Endothelial cell of coronary artery (primary cell): ENCODE results near the gene CLIC1. TPM values are rescaled to one million over a fixed set of nuclear protein-coding genes. Genes with fewer than 3 reads are reported as not detected.

Source experiments
- total RNA-seq: library from RNA; depleted of rRNA; stranded (reverse); fragments of >200 nt; gene quantifications from 2 replicates; pipeline ENCODE4 v1.2.3, GENCODE V29; 2014

CLIC1 gene
- 714 and 927 TPM in 2 replicates for total RNA-seq

GRCh38 chr6:31736021-31736767, at the start of gene CLIC1:
TSS of gene CLIC1 (minus strand) at chr6:31736530. CDS start at chr6:31736300, 230 bp downstream.

GRCh38 chr6:31776989-31777666, 40.8 kb upstream of the CLIC1 start, which contains the start of gene VWA7:
TSS of gene VWA7 (minus strand) at chr6:31777328. CDS start at chr6:31776779, 549 bp downstream.

GRCh38 chr6:31762356-31762755, 26.0 kb upstream of the CLIC1 start, which contains the start of gene SAPCD1:
TSS of gene SAPCD1 (plus strand) at chr6:31762656. CDS start at chr6:31763055, 399 bp downstream.

GRCh38 chr6:31739639-31740396, 3.5 kb upstream of the CLIC1 start, which contains the start of gene MSH5:
TSS of gene MSH5 (plus strand) at chr6:31740005. CDS start at chr6:31740467, 462 bp downstream.

GRCh38 chr6:31728767-31729514, 7.4 kb downstream of the CLIC1 start, which contains the start of gene DDAH2:
TSS of gene DDAH2 (minus strand) at chr6:31729299. CDS start at chr6:31729161, 138 bp downstream.

GRCh38 chr6:31723245-31723979, 12.9 kb downstream of the CLIC1 start, which contains the start of gene MPIG6B:
TSS of gene MPIG6B (plus strand) at chr6:31723373. CDS start at chr6:31723384, 11 bp downstream.

GRCh38 chr6:31721351-31722020, 14.8 kb downstream of the CLIC1 start, which contains the start of gene LY6G6C:
TSS of gene LY6G6C (minus strand) at chr6:31721746. CDS start at chr6:31721679, 67 bp downstream.

GRCh38 chr6:31715022-31715958, 21.0 kb downstream of the CLIC1 start, which contains the start of gene LY6G6D:
TSS of gene LY6G6D (plus strand) at chr6:31715348. CDS start at chr6:31715356, 8 bp downstream.

GRCh38 chr6:31706599-31706998, 29.7 kb downstream of the CLIC1 start, which contains the start of gene LY6G6F:
TSS of gene LY6G6F (plus strand) at chr6:31706866. CDS start at chr6:31706907, 41 bp downstream.

GRCh38 chr6:31702819-31703716, 33.3 kb downstream of the CLIC1 start, which contains the start of gene ABHD16A:
TSS of gene ABHD16A (minus strand) at chr6:31703324. CDS start at chr6:31703281, 43 bp downstream.

Other genes with a start within 250 kb of the CLIC1 start
- 11.3 and 15.7 TPM in 2 replicates for gene MICB, start 238.4 kb downstream of the CLIC1 start, total RNA-seq
- not detected in 2 replicates for gene MCCD1, start 207.6 kb downstream of the CLIC1 start, total RNA-seq
- 296 and 474 TPM in 2 replicates for gene DDX39B, start 194.5 kb downstream of the CLIC1 start, total RNA-seq
- 0.36 and 0.66 TPM in 2 replicates for gene ATP6V1G2, start 189.9 kb downstream of the CLIC1 start, total RNA-seq
- gene NFKBIL1, start 188.9 kb downstream of the CLIC1 start, total RNA-seq, result 24.7 and 29.7 TPM in 2 replicates
- not detected in 2 replicates for gene LTA, start 164.2 kb downstream of the CLIC1 start, total RNA-seq
- gene TNF, start 161.0 kb downstream of the CLIC1 start, total RNA-seq, result not detected in 2 replicates
- gene LTB, start 154.1 kb downstream of the CLIC1 start, total RNA-seq, result 2.1 and 2.3 TPM in 2 replicates
- gene LST1, start 150.3 kb downstream of the CLIC1 start, total RNA-seq, result 0.72 and 1.0 TPM in 2 replicates
- not detected in 2 replicates for gene NCR3, start 143.5 kb downstream of the CLIC1 start, total RNA-seq
- gene AIF1, start 121.3 kb downstream of the CLIC1 start, total RNA-seq, result not detected in 2 replicates
- gene PRRC2A, start 115.8 kb downstream of the CLIC1 start, total RNA-seq, result 31.2 and 39.4 TPM in 2 replicates
- gene BAG6, start 83.9 kb downstream of the CLIC1 start, total RNA-seq, result 84.7 and 106 TPM in 2 replicates
- 0.19 and 0.54 TPM in 2 replicates for gene APOM, start 80.6 kb downstream of the CLIC1 start, total RNA-seq
- 18.3 and 21.0 TPM in 2 replicates for gene C6orf47, start 75.8 kb downstream of the CLIC1 start, total RNA-seq
- gene GPANK1, start 71.5 kb downstream of the CLIC1 start, total RNA-seq, result 11.3 and 11.6 TPM in 2 replicates
- gene CSNK2B, start 70.5 kb downstream of the CLIC1 start, total RNA-seq, result 88.2 and 101 TPM in 2 replicates
- gene LY6G5B, start 66.6 kb downstream of the CLIC1 start, total RNA-seq, result 2.2 and 3.6 TPM in 2 replicates
- 1.1 and 1.3 TPM in 2 replicates for gene LY6G5C, start 55.5 kb downstream of the CLIC1 start, total RNA-seq
- 49.1 and 57.8 TPM in 2 replicates for gene ABHD16A, start 33.2 kb downstream of the CLIC1 start, total RNA-seq
- gene LY6G6F, start 29.7 kb downstream of the CLIC1 start, total RNA-seq, result not detected in 2 replicates
- not detected in 2 replicates for gene LY6G6D, start 21.2 kb downstream of the CLIC1 start, total RNA-seq
- not detected in 2 replicates for gene LY6G6C, start 14.8 kb downstream of the CLIC1 start, total RNA-seq
- not detected in 2 replicates for gene MPIG6B, start 13.2 kb downstream of the CLIC1 start, total RNA-seq
- 82.0 and 106 TPM in 2 replicates for gene DDAH2, start 7.2 kb downstream of the CLIC1 start, total RNA-seq
- gene MSH5, start 3.5 kb upstream of the CLIC1 start, total RNA-seq, result 3.7 and 4.6 TPM in 2 replicates
- 0.81 and 1.3 TPM in 2 replicates for gene SAPCD1, start 26.1 kb upstream of the CLIC1 start, total RNA-seq
- gene VWA7, start 40.8 kb upstream of the CLIC1 start, total RNA-seq, result 0.09 TPM in 1 of 2 replicates, not detected in the other
- 64.4 and 67.7 TPM in 2 replicates for gene VARS1, start 59.2 kb upstream of the CLIC1 start, total RNA-seq
- gene LSM2, start 70.4 kb upstream of the CLIC1 start, total RNA-seq, result 33.2 and 44.6 TPM in 2 replicates
- gene HSPA1L, start 78.8 kb upstream of the CLIC1 start, total RNA-seq, result 0.72 and 0.85 TPM in 2 replicates
- gene HSPA1A, start 79.0 kb upstream of the CLIC1 start, total RNA-seq, result 73.9 and 103 TPM in 2 replicates
- 73.8 and 84.7 TPM in 2 replicates for gene HSPA1B, start 91.2 kb upstream of the CLIC1 start, total RNA-seq
- 38.6 and 40.2 TPM in 2 replicates for gene NEU1, start 126.3 kb upstream of the CLIC1 start, total RNA-seq
- under 0.01 TPM in 1 of 2 replicates, not detected in the other for gene SLC44A4, start 142.5 kb upstream of the CLIC1 start, total RNA-seq
- gene EHMT2, start 161.2 kb upstream of the CLIC1 start, total RNA-seq, result 54.2 and 56.9 TPM in 2 replicates
- 4.2 and 6.8 TPM in 2 replicates for gene ZBTB12, start 165.6 kb upstream of the CLIC1 start, total RNA-seq
- 0.19 TPM in 1 of 2 replicates, not detected in the other for gene C2, start 191.2 kb upstream of the CLIC1 start, total RNA-seq
- 0.90 and 4.7 TPM in 2 replicates for gene CFB, start 209.6 kb upstream of the CLIC1 start, total RNA-seq
- 99.7 and 109 TPM in 2 replicates for gene NELFE, start 222.4 kb upstream of the CLIC1 start, total RNA-seq
- 40.9 and 43.4 TPM in 2 replicates for gene SKIC2, start 222.6 kb upstream of the CLIC1 start, total RNA-seq
- 7.8 and 11.1 TPM in 2 replicates for gene DXO, start 235.6 kb upstream of the CLIC1 start, total RNA-seq
- 0.99 and 2.0 TPM in 2 replicates for gene C4A, start 245.5 kb upstream of the CLIC1 start, total RNA-seq